MG63 (cell line): ENCODE measurements around the gene FUT7. TPM values are rescaled to one million over a fixed set of nuclear protein-coding genes. Genes with fewer than 3 reads are reported as not detected.
"Not testable (repeated sequence)": the region's sequence is repeated elsewhere in the genome, so short reads cannot be mapped to it uniquely, and the experiment has no call there.

Experiments
- DNase-seq: peaks from one replicate; pipeline ENCODE4 v3.0.0-alpha.2; 2020
- H3K27me3 ChIP-seq: fragments of 250-450 bp; sonication (Bioruptor Pico); 2 replicates; pipeline ENCODE4 v1.5.1; 2020; ENCODE audit warnings: mild to moderate bottlenecking, moderate library complexity
- H3K36me3 ChIP-seq: fragments of 250-450 bp; sonication (Bioruptor Pico); 2 replicates; pipeline ENCODE4 v1.5.1; 2020; ENCODE audit warnings: mild to moderate bottlenecking, moderate library complexity
- H3K4me3 ChIP-seq: fragments of 250-450 bp; sonication (Bioruptor Pico); 2 replicates; pipeline ENCODE4 v1.5.1; 2020; ENCODE audit warnings: mild to moderate bottlenecking, moderate library complexity
- H3K9me3 ChIP-seq: fragments of 250-450 bp; sonication (Bioruptor Pico); 2 replicates; pipeline ENCODE4 v1.5.1; 2020; ENCODE audit warnings: mild to moderate bottlenecking, moderate library complexity
- total RNA-seq: library from RNA; depleted of rRNA; stranded (reverse); fragments of >200 nt; shearing (Covaris generic); gene quantifications from 2 replicates; pipeline ENCODE4 v1.2.3, GENCODE V29; 2014; ENCODE audit warnings: low replicate concordance

Gene FUT7
- total RNA-seq, 1 experiment from 2014 or later, result not detected

DNA sequence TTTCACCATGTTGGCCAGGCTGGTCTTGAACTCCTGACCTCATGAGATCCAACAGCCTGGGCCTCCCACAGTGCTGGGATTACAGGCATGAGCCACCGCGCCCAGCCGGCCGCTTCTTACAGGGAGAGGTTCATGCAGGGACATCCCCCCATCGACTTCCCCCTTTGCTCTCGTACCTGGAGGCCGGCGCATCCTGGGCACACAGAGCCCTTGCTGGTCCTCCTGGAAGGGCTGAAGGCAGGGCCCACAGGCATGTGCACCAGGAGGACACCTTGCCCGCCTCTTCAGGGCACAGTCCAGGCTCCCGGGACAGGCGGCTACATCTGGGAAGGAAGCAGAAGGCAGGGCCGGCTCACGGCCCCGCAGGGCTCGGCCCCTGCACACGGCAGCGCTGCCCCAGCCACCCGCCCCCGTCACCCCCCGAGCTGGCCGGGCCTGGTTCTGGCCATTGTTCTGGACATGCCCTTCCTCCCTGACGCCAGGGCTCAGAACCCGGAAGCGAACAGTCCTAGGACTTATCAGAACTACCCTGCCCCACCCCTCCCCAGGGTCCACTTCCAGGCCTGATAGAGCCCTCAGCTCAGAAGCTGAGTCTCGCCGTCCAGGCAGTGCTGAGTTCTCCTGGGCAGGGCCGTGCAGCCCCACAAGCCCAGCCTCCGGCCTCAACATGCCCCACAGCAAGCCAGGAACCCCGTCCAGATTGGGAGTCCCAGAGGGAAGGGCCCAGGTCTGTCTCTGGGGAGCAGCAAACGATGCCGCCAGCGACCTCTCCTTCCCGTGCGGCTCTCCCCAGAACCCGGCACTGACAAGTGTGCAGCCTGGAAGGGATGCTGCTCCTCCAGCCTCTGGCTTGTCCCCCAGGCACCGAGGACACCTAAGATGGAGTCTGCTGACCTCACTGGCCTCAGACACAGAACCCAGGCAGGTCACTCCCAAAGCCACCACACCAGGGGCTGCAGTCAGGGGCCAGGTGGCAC is 11.2 kb upstream of the FUT7 start:
- Histone ChIP-seq H3K4me3 (no peak overlapping the region), H3K27me3 (no peaks in the 10 kb centered on the region), H3K36me3 (peaks cover 18% of the 10 kb centered on the region), H3K9me3 (no peaks in the 10 kb centered on the region)
- DNase-seq, result no peak

- H3K27me3 ChIP-seq, result no peaks in the 10 kb centered on the region
- peaks cover 18% of the 10 kb centered on the region for H3K36me3 ChIP-seq
- no peak overlapping the region for H3K4me3 ChIP-seq
- no peaks in the 10 kb centered on the region for H3K9me3 ChIP-seq
- no peak for DNase-seq
Measured at GRCh38 chr9:137041124-137041523, 9.2 kb upstream of the FUT7 start.

- no peaks in the 10 kb centered on the region for H3K9me3 ChIP-seq
- H3K4me3 ChIP-seq, result no peak overlapping the region
- H3K27me3 ChIP-seq, result no peaks in the 10 kb centered on the region
- DNase-seq, result no peak
- peaks cover 18% of the 10 kb centered on the region for H3K36me3 ChIP-seq
Measured at GRCh38 chr9:137040568-137040967, 8.7 kb upstream of the FUT7 start.

DNA sequence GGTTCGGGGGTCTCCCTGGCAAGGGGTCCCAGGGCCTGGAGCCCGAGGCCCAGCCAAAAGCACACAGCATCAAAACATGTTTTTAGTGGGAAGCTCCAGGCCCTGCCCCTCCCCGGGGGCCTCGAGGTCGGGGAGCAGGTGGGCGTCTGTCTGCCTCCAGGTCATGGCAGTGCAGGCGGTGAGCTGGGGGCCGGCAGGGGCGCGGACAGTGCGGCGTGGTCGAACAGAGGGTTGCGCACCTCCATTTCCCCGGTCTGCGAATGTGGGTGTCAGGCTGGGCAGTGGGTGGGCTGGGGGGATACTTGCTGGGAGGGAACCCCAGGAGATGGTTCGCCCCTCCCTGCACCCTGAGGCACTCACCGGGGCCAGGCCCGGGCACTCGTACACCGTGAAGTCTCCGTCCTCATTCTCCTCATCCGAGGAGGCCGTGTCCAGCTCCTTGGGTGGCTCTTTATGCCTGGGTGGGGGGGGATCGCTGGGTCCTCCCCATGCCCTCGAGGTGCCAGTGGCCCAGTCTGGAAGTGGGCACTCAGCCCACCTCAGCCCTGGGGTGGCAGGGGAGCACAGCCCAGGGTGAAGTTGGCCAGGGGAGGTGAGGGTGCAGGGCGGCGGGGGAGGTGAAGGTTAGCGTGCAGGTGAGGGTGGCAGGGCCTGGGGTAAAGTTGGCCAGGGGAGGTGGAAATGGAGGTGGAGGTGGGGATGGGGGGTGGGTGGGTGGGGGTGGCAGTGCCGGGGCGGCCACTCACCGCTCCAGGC is 7.9 kb upstream of the FUT7 start:
- no peak for DNase-seq
- Histone ChIP-seq H3K4me3 (no peak overlapping the region), H3K36me3 (peaks cover 18% of the 10 kb centered on the region), H3K27me3 (no peaks in the 10 kb centered on the region), H3K9me3 (no peaks in the 10 kb centered on the region)

- Histone ChIP-seq H3K36me3 (peaks cover 18% of the 10 kb centered on the region), H3K4me3 (no peak overlapping the region), H3K9me3 (no peaks in the 10 kb centered on the region), H3K27me3 (no peaks in the 10 kb centered on the region)
- DNase-seq, result no peak
Measured at GRCh38 chr9:137038916-137039315, 7.0 kb upstream of the FUT7 start.

GRCh38 chr9:137037483-137037882 is 5.6 kb upstream of the FUT7 start:
- Histone ChIP-seq H3K9me3 (no peaks in the 10 kb centered on the region), H3K27me3 (no peaks in the 10 kb centered on the region), H3K4me3 (no peak overlapping the region), H3K36me3 (peaks cover 15% of the 10 kb centered on the region)
- DNase-seq, result no peak

GRCh38 chr9:137037035-137037434 is 5.1 kb upstream of the FUT7 start:
- H3K27me3 ChIP-seq, result no peaks in the 10 kb centered on the region
- DNase-seq, result no peak
- H3K36me3 ChIP-seq, result peaks cover 15% of the 10 kb centered on the region
- no peak overlapping the region for H3K4me3 ChIP-seq
- no peaks in the 10 kb centered on the region for H3K9me3 ChIP-seq

- Histone ChIP-seq H3K27me3 (no peaks in the 10 kb centered on the region), H3K9me3 (no peaks in the 10 kb centered on the region), H3K36me3 (peaks cover 15% of the 10 kb centered on the region; the same call in 1 of the 2 replicates), H3K4me3 (no peak overlapping the region)
- no peak for DNase-seq
Measured at GRCh38 chr9:137035937-137036336, 4.0 kb upstream of the FUT7 start.

- no peak for DNase-seq
- no peaks in the 10 kb centered on the region for H3K27me3 ChIP-seq
- H3K9me3 ChIP-seq, result no peaks in the 10 kb centered on the region
- peaks cover 10% of the 10 kb centered on the region; the same call in 1 of the 2 replicates for H3K36me3 ChIP-seq
- H3K4me3 ChIP-seq, result no peak overlapping the region
Measured at GRCh38 chr9:137035507-137035834, 3.6 kb upstream of the FUT7 start.

GRCh38 chr9:137034709-137035506 is 3.0 kb upstream of the FUT7 start:
- H3K36me3 ChIP-seq, result peaks cover 10% of the 10 kb centered on the region; the same call in 1 of the 2 replicates
- H3K27me3 ChIP-seq, result no peaks in the 10 kb centered on the region
- H3K9me3 ChIP-seq, result no peaks in the 10 kb centered on the region
- DNase-seq, result peak; percentile 74
- no peak overlapping the region for H3K4me3 ChIP-seq

GRCh38 chr9:137034039-137034708 is 2.3 kb upstream of the FUT7 start:
- peaks cover 6% of the 10 kb centered on the region; the same call in 1 of the 2 replicates for H3K36me3 ChIP-seq
- H3K27me3 ChIP-seq, result no peaks in the 10 kb centered on the region
- no peak overlapping the region for H3K4me3 ChIP-seq
- no peaks in the 10 kb centered on the region for H3K9me3 ChIP-seq
- DNase-seq, result no peak

DNA sequence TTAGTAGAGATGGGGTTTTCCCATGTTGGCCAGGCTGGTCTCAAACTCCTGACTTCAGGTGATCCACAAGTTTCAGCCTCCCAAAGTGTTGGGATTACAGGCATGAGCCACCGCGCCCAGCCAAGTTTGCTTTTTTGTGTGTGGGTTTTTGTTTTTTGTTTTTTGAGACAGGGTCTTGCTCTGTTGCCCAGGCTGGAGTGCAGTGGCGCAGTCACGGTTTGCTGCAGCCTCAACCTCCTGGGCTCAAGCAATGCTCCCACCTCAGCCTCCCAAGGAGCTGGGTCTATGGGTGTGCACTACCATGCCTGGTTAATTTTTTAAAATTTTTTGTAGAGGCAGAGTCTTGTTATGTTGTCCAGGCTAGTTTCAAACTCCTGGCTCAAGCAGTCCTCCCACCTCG is 1.6 kb upstream of the FUT7 start:
- not testable (repeated sequence) for H3K27me3 ChIP-seq, H3K9me3 ChIP-seq, DNase-seq, H3K4me3 ChIP-seq, H3K36me3 ChIP-seq

DNA sequence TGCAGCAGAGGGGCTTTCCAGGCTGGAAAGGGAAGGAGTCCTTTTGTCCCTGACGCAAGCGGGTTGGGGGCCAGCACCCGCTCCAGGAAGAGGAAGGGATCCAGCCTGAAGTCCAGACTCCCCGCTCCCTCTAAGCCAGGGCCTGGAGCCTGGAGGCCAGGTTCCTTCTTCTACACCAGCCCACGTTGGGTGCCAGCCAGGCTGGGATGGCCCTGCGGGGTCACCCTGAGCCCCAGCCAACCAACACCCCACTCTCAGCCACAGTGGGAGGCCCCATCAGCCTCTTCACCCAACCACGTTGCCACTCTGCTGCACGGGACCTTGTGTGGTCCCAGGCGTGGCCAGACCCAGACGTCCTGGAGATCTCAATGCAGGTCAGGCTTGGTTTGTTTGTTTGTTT is 970 bp upstream of the FUT7 start:
- no peak for DNase-seq
- no peaks in the 10 kb centered on the region for H3K9me3 ChIP-seq
- no peaks in the 10 kb centered on the region for H3K27me3 ChIP-seq
- H3K36me3 ChIP-seq, result no peaks in the 10 kb centered on the region
- H3K4me3 ChIP-seq, result no peak overlapping the region

GRCh38 chr9:137030538-137031527 is 1.1 kb downstream of the FUT7 start:
- no peaks in the 10 kb centered on the region for H3K27me3 ChIP-seq
- no peak for DNase-seq
- no peaks in the 10 kb centered on the region for H3K9me3 ChIP-seq
- no peak overlapping the region for H3K4me3 ChIP-seq
- no peaks in the 10 kb centered on the region for H3K36me3 ChIP-seq

DNA sequence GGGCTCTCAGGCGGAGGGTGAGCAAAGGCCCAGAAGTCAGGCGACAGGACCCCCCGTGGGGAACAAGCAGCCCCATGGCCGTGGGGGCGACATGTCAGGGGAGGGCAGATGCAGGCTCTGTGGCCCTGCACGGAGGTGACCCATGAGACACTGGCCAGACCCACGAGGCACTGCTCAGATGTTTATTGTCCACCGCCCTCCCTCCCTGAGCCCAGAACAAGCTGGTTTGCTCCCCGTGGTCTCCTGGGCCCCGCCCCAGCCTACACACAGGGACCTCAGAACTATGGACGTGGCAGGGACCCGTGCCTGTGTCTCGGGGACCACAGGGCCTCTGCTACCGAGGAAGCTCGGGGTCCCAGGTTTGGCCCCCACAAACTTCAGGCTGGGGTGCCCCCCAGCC is 1.9 kb downstream of the FUT7 start:
- DNase-seq, result no peak
- no peaks in the 10 kb centered on the region for H3K36me3 ChIP-seq
- H3K4me3 ChIP-seq, result no peak overlapping the region
- H3K27me3 ChIP-seq, result no peaks in the 10 kb centered on the region
- H3K9me3 ChIP-seq, result no peaks in the 10 kb centered on the region
